Measurements from ENCODE around the gene RAB11FIP4.

Gene RAB11FIP4

DNA sequence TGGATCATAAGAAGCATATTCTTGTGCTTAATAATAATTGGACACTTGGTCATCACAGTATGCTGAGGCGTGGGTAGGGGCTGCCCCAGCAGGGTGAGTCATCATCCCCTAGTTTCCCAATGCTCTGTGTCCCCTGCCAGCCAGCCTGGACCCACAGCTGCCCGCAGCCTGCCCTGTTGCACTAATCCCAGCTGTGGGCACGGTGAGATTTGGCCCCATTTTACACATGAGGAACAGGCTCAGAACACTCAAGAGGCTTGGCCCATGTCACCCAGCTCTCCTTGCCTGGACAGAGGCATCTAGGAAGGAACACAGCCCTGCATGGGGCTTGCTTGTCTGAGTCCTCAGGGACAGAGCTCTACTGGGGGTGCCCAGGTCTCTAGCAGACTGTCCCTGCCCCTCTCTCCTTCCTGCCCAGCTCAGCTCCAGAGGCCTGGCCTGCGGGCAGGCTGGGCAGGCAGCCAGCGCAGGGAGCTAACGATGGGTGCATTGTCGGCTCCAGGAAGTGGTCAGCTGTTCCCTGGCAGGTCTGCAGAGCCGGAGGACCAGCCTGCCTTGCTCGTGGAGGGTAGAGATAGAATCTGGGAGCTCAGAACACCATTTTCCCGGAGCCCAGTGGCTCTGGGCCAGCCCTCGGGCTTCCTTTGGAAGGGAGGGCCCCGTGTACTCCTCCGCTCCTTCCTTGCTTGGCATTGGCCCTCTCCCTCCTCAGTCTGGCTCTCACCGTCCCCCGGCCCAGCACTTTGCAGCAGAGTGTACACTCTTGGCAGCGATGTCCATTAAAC is 189.4 kb downstream of the RAB11FIP4 start:
- Histone ChIP-seq H3F3A (ENCODE audit: control insufficient read depth, insufficient read depth) (no peaks in the 10 kb centered on the region), H4K20me1 (ENCODE audit: control insufficient read depth, insufficient read depth, low read depth, low read length) (no peaks in the 10 kb centered on the region), H3K27ac (ENCODE audit: low read depth, low read length) (no peak overlapping the region), H3K27me3 (ENCODE audit: control insufficient read depth, low read length) (no peaks in the 10 kb centered on the region), H3K4me2 (ENCODE audit: low read length) (no peak overlapping the region), H3K4me3 (ENCODE audit: low read length) (no peak overlapping the region), H3K9me2 (replicated peaks; ENCODE audit: control insufficient read depth, low read length) (no peaks in the 10 kb centered on the region), H3K9me3 (ENCODE audit: control insufficient read depth, insufficient read depth, low read length) (no peaks in the 10 kb centered on the region), H3K36me3 (ENCODE audit: control insufficient read depth, low read length) (no peaks in the 10 kb centered on the region), H3K79me2 (ENCODE audit: control insufficient read depth, low read length) (no peaks in the 10 kb centered on the region), H3K4me1 (ENCODE audit: control insufficient read depth, low read length) (no peaks in the 10 kb centered on the region)
- no peak for TF ChIP-seq EZH2phosphoT487 (IDR thresholded peaks at IDR 0.05; ENCODE audit: borderline replicate concordance, low read length)
- TF ChIP-seq, protein P1, sequence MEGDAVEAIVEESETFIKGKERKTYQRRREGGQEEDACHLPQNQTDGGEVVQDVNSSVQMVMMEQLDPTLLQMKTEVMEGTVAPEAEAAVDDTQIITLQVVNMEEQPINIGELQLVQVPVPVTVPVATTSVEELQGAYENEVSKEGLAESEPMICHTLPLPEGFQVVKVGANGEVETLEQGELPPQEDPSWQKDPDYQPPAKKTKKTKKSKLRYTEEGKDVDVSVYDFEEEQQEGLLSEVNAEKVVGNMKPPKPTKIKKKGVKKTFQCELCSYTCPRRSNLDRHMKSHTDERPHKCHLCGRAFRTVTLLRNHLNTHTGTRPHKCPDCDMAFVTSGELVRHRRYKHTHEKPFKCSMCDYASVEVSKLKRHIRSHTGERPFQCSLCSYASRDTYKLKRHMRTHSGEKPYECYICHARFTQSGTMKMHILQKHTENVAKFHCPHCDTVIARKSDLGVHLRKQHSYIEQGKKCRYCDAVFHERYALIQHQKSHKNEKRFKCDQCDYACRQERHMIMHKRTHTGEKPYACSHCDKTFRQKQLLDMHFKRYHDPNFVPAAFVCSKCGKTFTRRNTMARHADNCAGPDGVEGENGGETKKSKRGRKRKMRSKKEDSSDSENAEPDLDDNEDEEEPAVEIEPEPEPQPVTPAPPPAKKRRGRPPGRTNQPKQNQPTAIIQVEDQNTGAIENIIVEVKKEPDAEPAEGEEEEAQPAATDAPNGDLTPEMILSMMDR (IDR thresholded peaks at IDR 0.05; ENCODE audit: low read depth, low read length, poor library complexity, severe bottlenecking): no peak

DNA sequence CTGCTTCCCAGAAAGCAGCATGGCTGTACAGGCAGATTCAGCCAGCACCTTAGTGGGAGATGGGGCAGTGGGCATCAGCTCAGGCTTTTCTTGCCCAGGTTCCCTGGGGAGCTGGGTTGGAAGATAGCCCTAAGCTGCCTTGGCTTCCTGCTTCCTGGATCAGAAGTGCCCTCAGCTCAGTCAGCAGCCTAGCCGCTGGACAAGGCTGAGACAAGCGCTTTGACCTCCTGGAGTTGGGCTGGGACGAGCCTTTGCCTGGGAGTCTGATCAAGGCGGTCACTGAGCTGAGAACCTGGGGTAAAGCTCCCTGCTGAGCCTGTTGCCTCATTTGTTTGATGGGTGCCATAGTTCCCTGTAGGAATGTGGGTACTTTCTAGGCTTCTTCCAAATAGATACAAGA is 190.0 kb downstream of the RAB11FIP4 start:
- Histone ChIP-seq H3K4me2 (ENCODE audit: low read length) (no peak overlapping the region), H3K79me2 (ENCODE audit: control insufficient read depth, low read length) (no peaks in the 10 kb centered on the region), H3K4me3 (ENCODE audit: low read length) (no peak overlapping the region), H3K9me2 (replicated peaks; ENCODE audit: control insufficient read depth, low read length) (no peaks in the 10 kb centered on the region), H3K9me3 (ENCODE audit: control insufficient read depth, insufficient read depth, low read length) (no peaks in the 10 kb centered on the region), H3K27me3 (ENCODE audit: control insufficient read depth, low read length) (no peaks in the 10 kb centered on the region), H3K4me1 (ENCODE audit: control insufficient read depth, low read length) (no peaks in the 10 kb centered on the region), H3K27ac (ENCODE audit: low read depth, low read length) (no peak overlapping the region), H3K36me3 (ENCODE audit: control insufficient read depth, low read length) (no peaks in the 10 kb centered on the region), H4K20me1 (ENCODE audit: control insufficient read depth, insufficient read depth, low read depth, low read length) (no peaks in the 10 kb centered on the region), H3F3A (ENCODE audit: control insufficient read depth, insufficient read depth) (no peaks in the 10 kb centered on the region)
- TF ChIP-seq, protein P1 (IDR thresholded peaks at IDR 0.05; ENCODE audit: low read depth, low read length, poor library complexity, severe bottlenecking): no peak
- TF ChIP-seq EZH2phosphoT487 (IDR thresholded peaks at IDR 0.05; ENCODE audit: borderline replicate concordance, low read length): no peak

DNA sequence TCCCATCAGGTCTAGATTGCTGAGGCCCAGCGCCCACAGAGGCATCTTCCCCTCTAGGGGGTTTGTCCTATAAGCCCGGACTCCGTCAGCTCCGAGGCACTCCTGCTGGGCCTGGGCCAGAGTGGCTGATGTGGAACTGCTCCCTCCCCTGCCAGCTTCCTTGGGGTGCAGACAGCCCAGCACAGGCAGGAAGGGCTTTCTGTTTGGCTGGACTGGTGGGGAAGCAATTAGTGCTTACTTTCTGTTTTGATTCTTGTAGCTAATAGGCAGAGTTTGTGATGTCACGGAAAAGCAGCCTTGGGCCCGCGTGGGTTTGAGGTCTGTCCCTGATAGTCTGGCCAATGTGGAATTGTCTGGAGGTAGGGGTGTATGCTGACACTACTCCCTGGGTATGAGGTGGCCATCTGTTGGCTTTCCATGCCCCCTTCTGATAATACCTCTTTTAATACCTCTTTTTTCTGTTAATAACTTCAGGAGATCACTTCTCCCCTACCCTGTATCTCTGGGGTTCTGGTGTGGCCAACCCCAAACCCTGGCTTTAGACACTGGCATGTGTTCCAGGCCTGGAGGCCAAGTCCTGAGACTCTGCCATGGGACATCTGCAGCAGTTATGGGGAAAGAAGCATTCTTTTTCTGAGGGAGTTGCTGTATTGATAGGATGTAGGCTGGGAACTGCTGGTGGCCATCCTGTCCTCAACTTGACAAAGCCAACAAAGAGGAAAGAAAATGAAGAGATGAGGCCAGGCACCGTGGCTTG is 190.9 kb downstream of the RAB11FIP4 start:
- no peaks in the 10 kb centered on the region for H3F3A ChIP-seq (ENCODE audit: control insufficient read depth, insufficient read depth)
- no peaks in the 10 kb centered on the region for H3K9me3 ChIP-seq (ENCODE audit: control insufficient read depth, insufficient read depth, low read length)
- H4K20me1 ChIP-seq (ENCODE audit: control insufficient read depth, insufficient read depth, low read depth, low read length): no peaks in the 10 kb centered on the region
- H3K79me2 ChIP-seq (ENCODE audit: control insufficient read depth, low read length): no peaks in the 10 kb centered on the region
- H3K9me2 ChIP-seq (replicated peaks; ENCODE audit: control insufficient read depth, low read length): no peaks in the 10 kb centered on the region
- TF ChIP-seq, protein P1 (IDR thresholded peaks at IDR 0.05; ENCODE audit: low read depth, low read length, poor library complexity, severe bottlenecking): no peak
- no peak for TF ChIP-seq EZH2phosphoT487 (IDR thresholded peaks at IDR 0.05; ENCODE audit: borderline replicate concordance, low read length)
- no peak overlapping the region for H3K4me2 ChIP-seq (ENCODE audit: low read length)
- no peaks in the 10 kb centered on the region for H3K27me3 ChIP-seq (ENCODE audit: control insufficient read depth, low read length)
- H3K36me3 ChIP-seq (ENCODE audit: control insufficient read depth, low read length): no peaks in the 10 kb centered on the region
- H3K27ac ChIP-seq (ENCODE audit: low read depth, low read length): no peak overlapping the region
- no peak overlapping the region for H3K4me3 ChIP-seq (ENCODE audit: low read length)
- H3K4me1 ChIP-seq (ENCODE audit: control insufficient read depth, low read length): no peaks in the 10 kb centered on the region
